Ureter (tissue), 1 donor: ENCODE data around the gene GTPBP10. TPM values are rescaled to one million over a fixed set of nuclear protein-coding genes. Genes with fewer than 3 reads are reported as not detected.
A peak's percentile ranks its signal among the peaks of the same experiment; 100 is the strongest.
"Not testable (repeated sequence)": the region's sequence is repeated elsewhere in the genome, so short reads cannot be mapped to it uniquely, and the experiment has no call there.

Source experiments
- DNase-seq: peaks from one replicate; pipeline ENCODE4 v3.0.0-alpha.2; 2020; ENCODE audit warnings: low spot score
- total RNA-seq: library from RNA; stranded (reverse); gene quantifications from one replicate; pipeline ENCODE4 v1.2.4, GENCODE V29; 2023
- donor health status: DM: yes; HTN: yes; CAD: no.

Gene GTPBP10, protein sequence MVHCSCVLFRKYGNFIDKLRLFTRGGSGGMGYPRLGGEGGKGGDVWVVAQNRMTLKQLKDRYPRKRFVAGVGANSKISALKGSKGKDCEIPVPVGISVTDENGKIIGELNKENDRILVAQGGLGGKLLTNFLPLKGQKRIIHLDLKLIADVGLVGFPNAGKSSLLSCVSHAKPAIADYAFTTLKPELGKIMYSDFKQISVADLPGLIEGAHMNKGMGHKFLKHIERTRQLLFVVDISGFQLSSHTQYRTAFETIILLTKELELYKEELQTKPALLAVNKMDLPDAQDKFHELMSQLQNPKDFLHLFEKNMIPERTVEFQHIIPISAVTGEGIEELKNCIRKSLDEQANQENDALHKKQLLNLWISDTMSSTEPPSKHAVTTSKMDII
- 37.1 TPM for total RNA-seq

DNA sequence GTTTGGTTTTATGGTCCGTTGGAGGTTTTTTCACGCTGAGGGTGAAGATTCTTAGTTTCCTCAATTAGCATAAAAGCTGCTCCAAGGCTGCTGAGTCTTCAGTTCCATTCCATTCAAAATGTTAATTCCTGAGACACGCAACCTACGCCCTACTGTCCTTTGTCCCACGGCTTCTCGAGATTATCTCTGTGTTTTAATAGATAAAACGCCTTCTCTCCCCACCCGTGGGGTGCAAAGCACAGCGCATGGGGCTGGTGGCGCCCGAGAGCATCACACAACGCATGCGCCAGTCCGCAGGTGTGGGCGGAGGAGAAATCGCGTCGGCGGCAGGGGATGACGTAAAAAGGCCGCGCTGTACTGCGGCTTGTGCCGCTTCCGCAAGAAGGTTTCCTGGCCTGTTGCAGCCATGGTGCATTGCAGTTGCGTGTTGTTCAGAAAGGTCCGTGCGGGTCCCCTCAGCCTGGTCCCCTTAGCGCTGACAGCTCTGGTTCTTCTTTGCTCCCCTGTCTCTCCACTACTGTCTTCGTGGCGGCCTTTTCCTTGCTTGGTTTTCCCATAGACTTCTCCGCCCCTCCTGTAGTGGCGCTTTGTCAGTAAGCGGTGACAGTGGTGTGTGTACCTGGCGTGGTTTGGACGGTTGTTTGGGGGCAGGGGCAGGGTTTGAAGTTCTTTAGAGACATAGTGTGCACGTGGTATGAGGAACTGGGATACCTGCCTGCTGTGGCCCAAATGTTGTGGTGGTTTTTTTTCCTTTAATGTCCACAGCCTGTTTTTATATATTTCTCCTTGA lies at the start of gene GTPBP10:
TSS of gene GTPBP10 (plus strand) at position 381 of the 790 bp plus-strand sequence. CDS start at position 407, 26 bp downstream.
- peak; percentile 94 for DNase-seq

DNA sequence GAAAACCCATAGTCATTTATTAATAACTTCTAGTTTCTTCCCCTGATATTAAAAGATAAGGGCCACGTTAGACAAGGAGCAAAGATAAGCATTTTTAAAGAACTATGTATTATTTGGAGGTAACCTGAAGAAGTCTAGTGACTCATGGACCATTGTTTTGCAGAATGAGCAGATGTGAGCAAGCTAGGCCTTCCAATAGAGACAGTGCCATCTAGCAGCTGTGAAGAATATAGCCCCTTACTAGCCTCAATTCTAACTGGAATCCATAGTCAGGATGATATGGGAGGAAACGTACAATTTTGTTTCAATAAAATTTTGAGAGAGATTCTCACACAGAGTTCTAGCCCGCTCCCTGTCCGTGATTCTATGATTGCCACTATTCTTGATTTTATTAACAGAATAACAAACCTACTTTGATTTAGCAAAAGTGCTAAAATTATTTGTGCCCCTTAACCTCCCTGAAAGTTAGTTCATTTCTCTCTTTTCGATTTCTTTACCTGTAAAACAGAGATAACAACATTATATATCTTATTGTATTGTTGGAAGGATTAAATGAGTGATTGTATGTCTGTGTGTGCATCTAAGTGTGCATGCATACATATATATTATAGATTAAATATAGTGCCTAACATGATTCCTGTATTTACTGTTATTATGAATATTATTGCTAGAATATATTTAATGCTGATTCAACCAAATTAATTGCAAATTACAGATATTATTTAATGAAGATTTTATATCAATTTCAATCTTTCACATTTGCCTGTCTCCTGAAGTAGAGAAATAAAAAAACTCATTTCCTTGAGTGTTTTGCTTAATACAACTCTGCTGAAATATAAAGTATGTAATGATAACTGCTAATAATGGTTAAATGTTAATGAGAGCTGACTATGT lies 48.1 kb upstream of the GTPBP10 start:
- DNase-seq, result no peak

DNA sequence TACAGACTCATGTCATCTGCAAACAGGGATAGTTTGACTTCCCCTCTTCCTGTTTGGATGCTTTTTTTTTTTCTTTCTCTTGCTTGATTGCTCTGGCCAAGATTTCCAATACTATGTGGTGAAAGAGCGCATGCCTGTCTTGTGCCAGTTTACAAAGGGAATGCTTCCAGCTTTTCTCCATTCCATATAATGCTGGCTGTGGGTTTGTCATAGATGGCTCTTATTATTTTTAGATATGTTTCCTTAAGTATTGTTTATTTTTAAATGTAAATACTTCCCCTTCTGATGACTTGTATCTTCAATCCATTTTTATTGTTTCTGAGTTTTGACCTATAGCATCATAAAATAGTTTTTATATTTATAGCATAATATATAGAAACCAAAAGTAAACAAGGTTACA lies 43.3 kb upstream of the GTPBP10 start:
- no peak for DNase-seq

DNA sequence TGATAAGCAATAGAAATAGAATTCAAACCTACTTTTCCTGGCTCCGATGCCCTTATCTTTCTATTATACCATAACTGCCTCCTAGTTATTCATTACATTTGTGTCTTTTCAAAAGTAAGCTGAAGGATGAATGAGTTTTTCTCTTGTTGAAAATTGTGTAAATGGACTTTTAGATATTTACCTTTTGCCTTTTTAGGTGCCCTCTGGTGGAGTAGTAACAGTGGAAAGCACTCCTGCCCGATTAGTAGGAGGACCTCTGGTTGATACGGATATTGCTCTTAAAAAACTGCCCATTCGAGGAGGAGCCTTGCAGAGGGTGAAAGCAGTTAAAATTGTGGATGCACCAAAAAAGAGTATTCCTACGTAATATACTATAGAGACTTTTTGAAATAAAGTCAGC lies 36.6 kb upstream of the GTPBP10 start:
- no peak for DNase-seq

DNA sequence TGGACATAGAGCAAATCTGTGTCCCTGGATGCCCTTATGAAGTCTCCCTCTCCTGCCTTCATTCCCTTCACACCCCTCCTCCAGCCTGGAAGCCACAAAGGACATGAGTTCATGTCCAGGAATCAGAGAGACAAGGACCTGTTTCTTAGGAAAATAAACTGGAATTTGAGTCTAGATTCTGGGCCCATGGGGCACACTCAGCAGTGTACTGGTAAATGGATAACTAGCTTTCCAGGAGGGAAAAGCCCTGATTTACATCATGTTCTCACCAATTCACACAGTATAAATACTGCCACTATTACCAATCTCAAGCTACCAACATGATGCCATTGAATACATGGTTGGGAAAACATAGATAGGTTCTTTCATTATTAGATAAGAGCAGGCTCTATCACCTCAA lies 35.3 kb upstream of the GTPBP10 start:
- no peak for DNase-seq

DNA sequence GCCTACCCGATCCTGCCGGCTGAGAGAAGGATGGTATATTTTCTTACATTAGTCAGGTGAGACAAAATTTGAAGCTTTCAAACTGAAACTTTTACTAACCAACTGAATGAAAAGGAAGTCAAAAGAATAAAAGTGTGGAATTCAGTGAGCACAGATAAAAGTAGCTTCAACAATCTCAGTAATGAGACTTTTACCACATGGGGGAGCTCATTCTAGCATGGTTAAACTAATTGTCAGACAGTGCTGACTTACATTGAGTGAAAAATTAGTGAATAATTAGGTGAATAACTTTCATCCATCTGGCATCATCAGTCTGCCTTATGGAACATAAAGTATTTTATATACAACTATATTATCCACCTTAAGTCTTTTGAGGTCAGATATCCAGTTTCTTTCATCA lies 33.8 kb upstream of the GTPBP10 start:
- DNase-seq, result no peak

DNA sequence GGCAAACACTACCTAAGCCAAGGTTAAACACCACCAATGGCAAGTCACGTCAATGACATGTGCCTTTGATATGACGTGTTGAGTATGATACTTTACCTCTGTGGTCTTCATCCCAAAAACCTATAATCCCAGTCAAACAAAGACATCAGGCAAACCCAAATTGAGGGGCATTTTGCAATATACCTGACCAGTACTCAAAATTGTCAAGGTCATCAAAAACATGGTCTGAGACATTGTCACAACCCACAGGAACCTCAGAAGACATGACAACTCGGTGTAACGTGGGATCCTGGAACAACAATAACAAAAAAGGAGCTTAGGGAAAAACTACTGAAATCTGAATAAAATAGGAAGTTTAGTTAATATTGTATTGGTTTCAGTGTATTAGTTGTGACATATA lies 32.6 kb upstream of the GTPBP10 start:
- no peak for DNase-seq

DNA sequence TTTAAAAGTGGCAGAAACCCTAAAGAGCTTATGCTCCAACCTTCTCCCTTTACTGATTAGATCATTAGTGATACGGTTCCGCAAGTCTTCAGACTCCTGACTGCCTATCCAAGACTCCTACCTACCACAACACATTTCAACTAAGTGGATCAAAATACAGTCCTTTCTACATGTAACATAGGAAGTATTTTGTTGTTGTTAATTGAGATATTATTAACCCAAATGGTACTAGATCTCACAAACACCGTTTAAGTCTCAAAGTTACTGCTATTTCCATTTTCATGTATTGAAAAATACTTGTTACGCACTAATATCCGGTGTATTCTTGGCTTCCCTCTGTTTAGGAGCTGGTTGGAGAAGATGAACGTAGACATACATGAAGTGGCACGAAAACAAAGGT lies 26.5 kb upstream of the GTPBP10 start:
- DNase-seq, result no peak

DNA sequence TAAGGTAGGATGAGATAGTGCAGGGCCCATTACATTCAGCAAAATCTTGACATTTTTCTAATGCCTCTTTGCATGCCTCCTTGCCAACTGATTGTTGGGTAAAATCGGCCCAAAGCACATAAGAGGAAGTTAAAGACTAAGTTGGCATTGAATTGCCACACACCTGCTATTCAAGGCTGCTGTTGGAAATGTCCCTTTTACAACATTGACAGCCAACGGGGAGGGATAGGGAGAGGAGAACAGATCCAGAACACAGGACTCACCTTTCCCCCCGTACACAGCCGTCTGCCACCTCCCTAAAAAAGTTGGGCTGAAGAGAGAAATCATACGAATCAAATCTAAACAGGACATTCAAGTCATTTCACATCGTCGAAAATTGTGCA lies 26.1 kb upstream of the GTPBP10 start:
- DNase-seq, result no peak

DNA sequence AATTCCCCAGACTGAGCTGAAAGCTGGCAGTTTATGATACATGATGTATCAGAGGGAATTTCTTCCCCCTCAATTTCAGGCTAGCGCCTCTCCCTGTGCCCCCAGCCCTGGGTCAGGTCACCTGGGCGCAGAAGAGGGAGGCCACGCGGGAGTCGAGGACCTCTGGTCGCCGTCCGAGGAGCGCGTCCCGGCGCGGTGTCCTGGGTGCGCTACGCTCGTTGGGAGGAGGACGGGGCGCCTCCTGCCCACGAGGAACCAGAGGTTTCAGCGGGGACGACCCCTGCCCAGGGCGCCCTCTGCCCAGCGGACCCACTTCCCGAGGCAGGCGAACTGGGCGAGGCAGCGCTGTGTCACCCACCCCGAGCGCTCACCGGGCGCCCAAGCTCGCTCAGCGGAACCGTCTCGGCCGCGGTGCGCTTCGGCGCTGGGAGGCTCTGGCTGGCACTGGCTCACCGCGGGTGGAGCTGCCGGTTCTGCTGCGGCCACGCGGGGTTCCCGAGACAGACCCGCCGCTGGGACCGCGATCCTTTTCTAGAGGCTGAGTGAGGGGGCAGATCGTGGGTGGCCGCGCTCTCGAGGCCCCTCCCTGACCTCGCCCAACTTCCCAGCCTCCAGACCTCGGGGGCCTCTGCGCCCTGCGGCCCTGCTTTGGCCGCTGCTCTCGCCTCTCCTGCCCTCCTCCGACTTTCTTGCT lies 25.6 kb upstream of the GTPBP10 start, which contains the start of gene FAM237B:
TSS of gene FAM237B (minus strand) at position 504 of the 694 bp plus-strand sequence. CDS start 1,556 bp downstream, outside the sequence.
- DNase-seq, result no peak

DNA sequence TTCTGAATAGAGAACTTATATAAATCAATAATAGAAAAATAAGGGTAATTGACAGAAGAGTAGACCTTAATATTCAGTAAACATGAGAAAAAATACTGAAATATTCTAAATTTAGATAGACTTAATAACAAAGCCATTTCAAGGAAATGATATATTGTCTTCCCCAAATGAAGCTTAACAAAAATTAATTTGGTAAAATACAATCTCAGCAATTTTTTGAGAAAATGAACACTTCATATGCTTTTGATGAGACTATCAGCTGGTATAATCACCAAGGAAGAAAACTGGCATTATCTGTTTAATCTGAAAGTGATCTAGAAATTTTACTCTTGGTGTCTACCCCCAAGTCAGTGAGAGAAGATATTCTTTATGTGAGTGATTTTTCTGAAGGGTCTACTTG lies 23.7 kb upstream of the GTPBP10 start:
- DNase-seq, result no peak

DNA sequence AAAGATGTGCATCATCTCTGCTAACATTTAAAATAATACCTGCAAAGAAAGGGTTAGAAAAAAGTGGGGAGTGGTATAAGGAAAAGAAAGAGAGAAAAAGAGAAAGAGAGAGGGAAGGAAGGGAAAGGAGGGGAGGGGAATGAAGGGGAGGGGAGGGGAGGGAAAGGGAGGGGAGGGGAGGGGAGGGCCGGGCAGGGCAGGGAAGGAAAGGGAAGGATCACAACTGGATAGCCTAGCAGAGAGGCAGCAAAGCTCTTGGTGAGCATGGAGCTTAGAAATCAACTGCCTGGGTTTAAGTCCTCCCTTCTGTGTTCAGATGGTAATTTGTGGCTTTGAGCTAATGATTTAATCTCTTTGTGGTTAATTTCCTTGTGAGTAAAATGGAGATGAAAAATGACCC lies 20.0 kb upstream of the GTPBP10 start:
- no peak for DNase-seq

DNA sequence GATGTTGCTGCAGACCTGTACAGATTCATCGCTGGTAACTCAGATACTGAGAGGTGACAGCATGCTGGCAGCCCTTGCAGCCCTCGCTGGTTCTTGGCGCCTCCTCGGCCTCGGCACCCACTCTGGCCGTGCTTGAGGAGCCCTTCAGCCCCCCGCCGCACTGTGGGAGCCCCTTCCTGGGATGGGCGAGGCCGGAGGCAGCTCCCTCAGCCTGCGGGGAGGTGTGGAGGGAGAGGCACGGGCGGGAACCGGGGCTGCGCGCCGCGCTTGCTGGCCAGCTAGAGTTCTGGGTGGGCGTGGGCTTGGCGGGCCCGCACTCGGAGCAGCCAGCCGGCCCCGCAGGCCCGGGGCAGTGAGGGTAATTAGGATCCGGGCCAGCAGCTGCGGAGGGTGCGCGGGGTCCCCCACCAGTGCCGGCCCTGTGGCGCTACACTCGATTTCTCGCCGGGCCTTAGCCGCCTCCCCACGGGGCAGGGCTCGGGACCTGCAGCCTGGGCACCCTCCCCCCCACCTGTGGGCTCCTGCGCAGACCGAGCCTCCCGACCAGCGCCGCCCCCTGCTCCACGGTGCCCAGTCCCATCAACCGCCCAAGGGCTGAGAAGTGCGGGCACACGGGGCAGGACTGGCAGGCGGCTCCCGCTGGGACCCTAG lies 12.2 kb upstream of the GTPBP10 start:
- no peak for DNase-seq

DNA sequence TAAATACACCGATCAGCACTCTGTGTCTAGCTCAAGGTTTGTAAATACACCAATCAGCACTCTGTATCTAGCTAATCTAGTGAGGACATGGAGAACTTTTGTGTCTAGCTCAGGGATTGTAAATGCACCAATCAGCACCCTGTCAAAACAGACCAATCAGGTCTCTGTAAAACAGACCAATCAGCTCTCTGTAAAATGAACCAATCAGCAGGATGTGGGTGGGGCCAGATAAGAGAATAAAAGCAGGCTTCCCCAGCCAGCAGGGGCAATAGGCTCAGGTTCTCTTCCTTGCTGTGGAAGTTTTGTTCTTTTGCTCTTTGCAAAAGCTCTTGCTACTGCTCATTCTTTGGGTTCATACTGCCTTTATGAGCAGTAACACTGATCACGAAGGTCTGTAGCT lies 11.6 kb upstream of the GTPBP10 start:
- DNase-seq, result not testable (repeated sequence)

DNA sequence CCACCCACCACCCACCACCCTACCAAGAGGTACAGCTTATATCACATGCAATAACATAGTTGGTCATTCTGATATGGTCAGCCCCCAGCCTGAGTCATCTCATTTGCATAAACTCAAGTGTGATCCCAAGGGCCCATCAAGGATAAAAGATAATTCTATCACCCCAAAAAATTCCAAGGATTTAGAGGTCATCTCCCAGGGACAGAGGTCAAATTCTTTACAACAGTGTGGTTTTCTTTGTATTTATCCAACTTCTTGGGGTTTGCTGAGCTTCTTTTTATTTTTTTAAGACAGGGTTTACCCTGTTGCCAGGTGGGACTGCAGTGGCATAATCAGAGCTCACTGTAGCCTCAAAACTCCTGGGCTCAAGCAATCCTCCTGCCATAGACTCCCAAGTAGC lies 9.4 kb upstream of the GTPBP10 start:
- DNase-seq, result no peak

DNA sequence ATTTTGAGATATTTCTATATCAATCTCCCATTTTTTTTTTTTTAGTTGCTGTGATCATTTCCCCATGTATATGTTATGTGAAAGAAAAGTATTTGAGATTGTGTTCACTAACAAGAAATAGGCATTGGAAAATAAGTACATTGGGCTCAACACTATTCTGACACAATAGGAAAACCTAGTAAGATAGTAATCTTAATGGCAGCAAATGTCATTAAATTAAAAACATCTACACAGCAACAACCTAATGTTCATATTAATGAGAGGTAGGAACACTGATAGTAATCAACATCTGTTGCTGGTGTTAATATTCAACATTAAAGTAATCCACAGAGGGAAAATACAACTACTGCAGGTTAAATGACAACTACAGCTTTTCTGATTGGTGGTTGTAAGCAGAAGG lies 1.5 kb upstream of the GTPBP10 start:
- no peak for DNase-seq

DNA sequence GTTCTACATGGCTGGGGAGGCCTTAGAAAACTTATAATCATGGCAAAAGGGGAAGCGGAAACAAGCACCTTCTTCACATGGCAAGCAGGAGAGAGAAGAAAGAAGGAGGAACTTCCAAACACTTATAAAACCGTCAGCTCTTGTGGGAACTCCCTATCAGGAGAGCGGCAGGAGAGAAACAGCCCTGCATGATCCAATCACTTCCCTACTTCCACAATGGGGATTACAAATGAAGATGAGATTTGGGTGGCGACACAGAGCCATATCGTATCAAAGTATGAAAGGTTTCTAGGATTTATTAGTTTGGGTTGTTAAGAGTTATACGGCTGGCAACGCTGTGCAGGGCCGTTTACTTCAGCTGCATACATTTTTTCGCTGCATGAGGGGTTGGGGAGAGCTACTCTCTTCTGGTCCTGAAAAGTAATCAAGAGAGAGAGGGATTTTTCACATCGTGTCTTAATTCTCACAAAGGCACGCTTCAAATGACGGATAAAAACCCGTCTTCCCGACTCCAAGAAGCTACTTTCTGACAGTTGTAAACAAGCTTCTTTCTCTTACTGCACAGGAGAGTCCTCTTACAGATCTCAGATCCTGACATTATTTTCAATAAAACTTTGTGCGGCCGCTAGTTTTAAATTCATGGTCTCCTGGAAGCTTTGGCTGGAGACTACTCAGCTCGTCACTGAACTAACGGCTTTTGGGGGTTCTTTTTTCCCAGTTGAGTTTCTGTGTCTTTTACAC lies 751 bp upstream of the GTPBP10 start:
- DNase-seq, result no peak

DNA sequence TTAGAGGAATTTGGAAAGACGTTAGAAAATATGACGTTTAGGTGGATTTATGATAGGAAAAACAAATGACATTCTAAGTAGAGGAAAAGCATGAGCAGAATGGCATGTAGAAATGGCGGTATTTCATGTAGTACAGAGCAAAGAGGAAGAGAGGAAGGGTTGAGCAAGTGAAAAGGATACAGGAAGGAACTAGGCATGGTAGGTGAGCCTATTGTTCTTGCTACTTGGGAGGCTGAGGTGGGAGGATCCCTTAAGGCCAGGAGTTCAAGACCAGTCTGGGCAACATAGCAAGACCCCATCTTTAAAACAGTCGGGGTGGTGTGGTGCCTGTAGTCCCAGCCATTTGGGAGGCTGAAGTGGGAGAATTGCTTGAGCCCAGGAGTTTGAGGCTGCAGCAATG lies 1.2 kb downstream of the GTPBP10 start:
- no peak for DNase-seq

DNA sequence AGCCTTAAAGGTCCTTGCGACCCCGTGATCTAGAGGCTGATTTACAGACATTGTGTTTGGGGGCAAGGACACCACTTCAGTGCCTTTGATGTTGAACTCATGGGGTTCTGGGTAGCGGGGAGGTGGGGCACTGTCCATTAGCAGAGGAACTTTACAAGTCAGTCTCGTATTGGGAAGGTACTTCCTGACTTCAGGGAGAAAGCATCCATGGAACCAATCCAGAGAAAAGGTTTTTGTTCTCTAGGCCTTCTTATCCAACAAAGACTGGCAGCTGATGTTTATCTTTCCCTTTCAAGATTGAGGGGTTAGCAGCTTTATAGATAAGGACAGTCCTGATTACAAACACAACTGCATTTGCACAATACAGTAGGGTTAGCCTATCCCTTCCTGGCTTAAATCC lies 2.8 kb downstream of the GTPBP10 start:
- DNase-seq, result no peak

DNA sequence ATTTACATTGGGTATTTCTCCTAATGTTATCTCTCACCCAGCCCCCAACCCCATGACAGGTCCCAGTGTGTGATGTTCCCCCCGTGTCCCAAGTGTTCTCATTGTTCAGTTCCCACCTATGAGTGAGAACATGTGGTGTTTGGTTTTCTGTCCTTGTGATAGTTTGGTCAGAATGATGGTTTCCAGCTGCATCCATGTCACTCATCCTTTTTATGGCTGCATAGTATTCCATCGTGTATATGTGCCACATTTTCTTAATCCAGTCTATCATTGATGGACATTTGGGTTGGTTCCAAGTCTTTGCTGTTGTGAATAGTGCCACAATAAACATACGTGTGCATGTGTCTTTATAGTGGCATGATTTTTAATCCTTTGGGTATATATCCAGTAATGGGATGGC lies 3.5 kb downstream of the GTPBP10 start:
- not testable (repeated sequence) for DNase-seq
